ENCODE results near the gene APOM. TPM values are rescaled to one million over a fixed set of nuclear protein-coding genes. Genes with fewer than 3 reads are reported as not detected.

Gene APOM
- total RNA-seq, 1 experiment from 2014 or later = 2.4 TPM

GRCh38 chr6:31630177-31630934, 25.3 kb upstream of the APOM start:
- no peak for DNase-seq (ENCODE audit: extremely low read depth, low read depth)

GRCh38 chr6:31631209-31631608, 24.5 kb upstream of the APOM start:
- DNase-seq (ENCODE audit: extremely low read depth, low read depth) = no peak

- DNase-seq (ENCODE audit: extremely low read depth, low read depth) = no peak
Measured at GRCh38 chr6:31631681-31632278, 23.9 kb upstream of the APOM start.

GRCh38 chr6:31632279-31632946, 23.3 kb upstream of the APOM start:
- DNase-seq (ENCODE audit: extremely low read depth, low read depth) = no peak

- no peak for DNase-seq (ENCODE audit: extremely low read depth, low read depth)
Measured at GRCh38 chr6:31633447-31633846, 22.2 kb upstream of the APOM start.

- DNase-seq (ENCODE audit: extremely low read depth, low read depth) = no peak
Measured at GRCh38 chr6:31634131-31634530, 21.6 kb upstream of the APOM start.

GRCh38 chr6:31634969-31635575, 20.6 kb upstream of the APOM start:
- DNase-seq (ENCODE audit: extremely low read depth, low read depth) = no peak

- DNase-seq (ENCODE audit: extremely low read depth, low read depth) = no peak
Measured at GRCh38 chr6:31636698-31637596, 18.7 kb upstream of the APOM start.

GRCh38 chr6:31639043-31639442, 16.7 kb upstream of the APOM start:
- DNase-seq (ENCODE audit: extremely low read depth, low read depth) = no peak

GRCh38 chr6:31639449-31639861, 16.2 kb upstream of the APOM start:
- DNase-seq (ENCODE audit: extremely low read depth, low read depth) = no peak

- DNase-seq (ENCODE audit: extremely low read depth, low read depth) = no peak
Measured at GRCh38 chr6:31640612-31641011, 15.1 kb upstream of the APOM start.

- DNase-seq (ENCODE audit: extremely low read depth, low read depth) = no peak
Measured at GRCh38 chr6:31641370-31641769, 14.3 kb upstream of the APOM start.

- DNase-seq (ENCODE audit: extremely low read depth, low read depth) = no peak
Measured at GRCh38 chr6:31642798-31643570, 12.7 kb upstream of the APOM start.

GRCh38 chr6:31643818-31644454, 11.8 kb upstream of the APOM start:
- DNase-seq (ENCODE audit: extremely low read depth, low read depth) = no peak

GRCh38 chr6:31645325-31645724, 10.4 kb upstream of the APOM start:
- DNase-seq (ENCODE audit: extremely low read depth, low read depth) = no peak

- no peak for DNase-seq (ENCODE audit: extremely low read depth, low read depth)
Measured at GRCh38 chr6:31651602-31652191, 4.0 kb upstream of the APOM start.

- DNase-seq (ENCODE audit: extremely low read depth, low read depth) = no peak
Measured at GRCh38 chr6:31652925-31653724, 2.6 kb upstream of the APOM start.

Measured in NCI-H460 (cell line).